Hepatocyte (in vitro differentiated cells): Measurements from ENCODE around the gene ZSCAN31.

Source experiments
- CTCF ChIP-seq: fragments of 200-600 bp; sonication (generic); IDR thresholded peaks from 2 replicates; pipeline ENCODE4 v1.5.1; 2016; ENCODE audit warnings: antibody characterized with exemption, mild to moderate bottlenecking; ENCODE audit not compliant: poor library complexity
- EZH2phosphoT487 ChIP-seq: fragments of 200-600 bp; sonication (generic); IDR thresholded peaks from one replicate; pipeline ENCODE4 v1.6.1; 2018; ENCODE audit warnings: antibody characterized with exemption, mild to moderate bottlenecking, low read depth, moderate library complexity; ENCODE audit not compliant: unreplicated experiment, severe bottlenecking

GRCh38 chr6:28334286-28335039 is 1.5 kb downstream of the ZSCAN31 start:
- no peak for TF ChIP-seq CTCF
- peak; percentile 3 for TF ChIP-seq EZH2phosphoT487
